GM12891 (cell line): Measurements from ENCODE around the gene NOSIP. TPM values are rescaled to one million over a fixed set of nuclear protein-coding genes. Genes with fewer than 3 reads are reported as not detected.
A peak's percentile ranks its signal among the peaks of the same experiment; 100 is the strongest.
"Not testable (repeated sequence)": the region's sequence is repeated elsewhere in the genome, so short reads cannot be mapped to it uniquely, and the experiment has no call there.

Source experiments
- DNase-seq: peaks from one replicate; pipeline ENCODE4 v3.0.0; 2011; ENCODE audit warnings: low spot score; ENCODE audit not compliant: insufficient read length
- FAIRE-seq: peaks from 2 replicates; lab custom pipeline; 2011; peaks lifted over from hg19 to GRCh38; lab: Jason Lieb, UNC
- PAX5 ChIP-seq: IDR thresholded peaks from 2 replicates; pipeline ENCODE4 v1.6.1; 2011; ENCODE audit warnings: low read length, moderate library complexity, mild to moderate bottlenecking; ENCODE audit not compliant: insufficient read depth, severe bottlenecking
- POLR2A ChIP-seq: IDR thresholded peaks from 2 replicates; pipeline ENCODE4 v1.6.1; 2011; ENCODE audit warnings: low read depth, low read length, control low read depth
- POLR2AphosphoS5 ChIP-seq: IDR thresholded peaks from 2 replicates; pipeline ENCODE4 v1.6.1; 2011; ENCODE audit warnings: low read depth, low read length, control low read depth
- POU2F2 ChIP-seq: IDR thresholded peaks from 2 replicates; pipeline ENCODE4 v1.6.1; 2011; ENCODE audit warnings: low read depth, mild to moderate bottlenecking, control low read depth, low read length, moderate library complexity
- SPI1 ChIP-seq: IDR thresholded peaks from 2 replicates; pipeline ENCODE4 v1.6.1; 2011; ENCODE audit warnings: low read depth, low read length, control low read depth
- TAF1 ChIP-seq: IDR thresholded peaks from 2 replicates; pipeline ENCODE4 v1.6.1; 2011; ENCODE audit warnings: low read depth, low read length, control low read depth
- polyA plus RNA-seq: library from polyadenylated mRNA; unstranded; fragments of >200 nt; gene quantifications from one replicate; pipeline ENCODE4 v1.2.1, GENCODE V29; 2012; ENCODE audit warnings: low read depth, missing spikeins, inconsistent platforms; ENCODE audit not compliant: missing spikeins

NOSIP gene, protein sequence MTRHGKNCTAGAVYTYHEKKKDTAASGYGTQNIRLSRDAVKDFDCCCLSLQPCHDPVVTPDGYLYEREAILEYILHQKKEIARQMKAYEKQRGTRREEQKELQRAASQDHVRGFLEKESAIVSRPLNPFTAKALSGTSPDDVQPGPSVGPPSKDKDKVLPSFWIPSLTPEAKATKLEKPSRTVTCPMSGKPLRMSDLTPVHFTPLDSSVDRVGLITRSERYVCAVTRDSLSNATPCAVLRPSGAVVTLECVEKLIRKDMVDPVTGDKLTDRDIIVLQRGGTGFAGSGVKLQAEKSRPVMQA
- 49.2 TPM for polyA plus RNA-seq

DNA sequence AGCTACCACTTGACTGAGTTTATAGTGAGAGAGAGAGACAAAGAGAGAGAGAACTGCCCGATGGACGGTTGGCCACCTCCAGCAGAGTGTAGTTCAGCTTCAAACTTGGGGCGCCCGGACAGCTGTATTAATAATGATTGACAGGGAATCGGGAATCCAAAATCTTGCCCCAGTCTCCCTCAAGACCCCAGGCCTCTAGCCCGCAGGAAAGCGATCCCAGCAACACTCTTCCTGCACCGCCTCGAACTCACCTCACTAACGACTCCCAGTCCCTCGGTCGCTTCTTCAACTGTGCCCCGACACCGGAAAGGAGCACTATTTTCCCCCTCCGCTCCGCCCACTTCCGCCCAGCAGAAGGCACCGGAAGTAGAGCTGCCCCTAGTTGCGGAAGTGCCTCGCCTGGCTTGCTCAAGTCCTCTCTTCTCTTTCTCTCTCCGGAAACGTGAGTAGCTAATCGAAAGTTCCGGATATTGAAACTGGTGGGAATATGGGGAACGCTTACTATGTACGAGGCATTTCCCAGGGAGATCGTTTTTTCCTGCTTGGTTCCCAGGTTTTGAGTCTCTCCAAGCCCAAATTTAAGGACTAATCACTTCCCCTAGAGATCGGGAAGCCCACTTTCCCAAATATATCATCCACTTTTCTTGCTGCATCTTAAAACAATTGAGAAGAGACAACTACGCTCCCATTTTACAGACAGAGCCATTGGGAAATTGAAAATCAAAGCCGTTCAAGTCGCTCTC lies at the start of gene NOSIP:
Gene NOSIP (minus strand): TSS at position 293 of the 743 bp plus-strand sequence. CDS start 19,865 bp downstream, outside the sequence.
- DNase-seq, result peak; percentile 77
- TF ChIP-seq POU2F2, result peak; percentile 91
- TF ChIP-seq TAF1, result peak; percentile 98
- TF ChIP-seq PAX5, result no peak
- TF ChIP-seq SPI1, result peak; percentile 61
- peak; percentile 99 for TF ChIP-seq POLR2A
- peak; percentile 99 for TF ChIP-seq POLR2AphosphoS5
- FAIRE-seq, result peak; percentile 91

DNA sequence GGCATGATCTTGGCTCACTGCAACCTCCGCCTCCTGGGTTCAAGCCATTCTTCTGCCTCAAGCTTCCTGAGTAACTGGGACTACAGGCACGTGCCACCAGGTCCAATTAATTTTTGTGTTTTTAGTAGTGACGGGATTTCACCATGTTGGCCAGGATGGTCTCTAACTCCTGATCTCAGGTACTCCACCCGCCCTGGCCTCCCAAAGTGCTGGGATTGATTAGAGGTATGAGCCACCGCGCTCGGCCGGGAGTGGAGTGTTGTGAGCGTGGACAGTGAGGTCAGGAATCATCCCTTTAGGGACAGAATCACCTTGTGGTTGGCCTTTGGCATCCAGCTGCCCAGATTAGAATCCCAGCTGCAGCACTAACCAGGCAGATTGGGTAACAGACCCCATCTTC lies 49.3 kb upstream of the NOSIP start:
- peak; percentile 38 for FAIRE-seq
- DNase-seq, result no peak
- TF ChIP-seq PAX5 (no peak), TAF1 (no peak), SPI1 (no peak), POLR2A (no peak), POU2F2 (no peak), POLR2AphosphoS5 (no peak)

GRCh38 chr19:49626226-49626625 lies 45.9 kb upstream of the NOSIP start:
- DNase-seq (no peak), FAIRE-seq (no peak)
- TF ChIP-seq POLR2A, result no peak
- TF ChIP-seq TAF1, result no peak
- TF ChIP-seq SPI1, result no peak
- no peak for TF ChIP-seq POU2F2
- no peak for TF ChIP-seq POLR2AphosphoS5
- TF ChIP-seq PAX5, result no peak

- FAIRE-seq, result no peak
- TF ChIP-seq SPI1 (no peak), POLR2A (no peak), POLR2AphosphoS5 (no peak), POU2F2 (no peak), PAX5 (no peak), TAF1 (no peak)
- no peak for DNase-seq
These were observed 44.9 kb upstream of the NOSIP start for GRCh38 chr19:49624967-49625910.

GRCh38 chr19:49617860-49618259 lies 37.5 kb upstream of the NOSIP start:
- DNase-seq, FAIRE-seq: not testable (repeated sequence)

- FAIRE-seq, result no peak
- no peak for TF ChIP-seq POU2F2
- TF ChIP-seq POLR2AphosphoS5, result no peak
- TF ChIP-seq SPI1, result no peak
- no peak for TF ChIP-seq TAF1
- TF ChIP-seq POLR2A, result no peak
- no peak for TF ChIP-seq PAX5
- DNase-seq, result no peak
These were observed 36.6 kb upstream of the NOSIP start for GRCh38 chr19:49616945-49617344.

- no peak for FAIRE-seq
- TF ChIP-seq POLR2AphosphoS5, result no peak
- no peak for TF ChIP-seq POLR2A
- TF ChIP-seq SPI1, result no peak
- no peak for TF ChIP-seq POU2F2
- no peak for TF ChIP-seq TAF1
- no peak for TF ChIP-seq PAX5
- no peak for DNase-seq
These were observed 36.2 kb upstream of the NOSIP start for GRCh38 chr19:49616532-49616931.

GRCh38 chr19:49615861-49616260 lies 35.5 kb upstream of the NOSIP start:
- TF ChIP-seq POU2F2 (no peak), POLR2A (no peak), SPI1 (no peak), PAX5 (no peak), TAF1 (no peak), POLR2AphosphoS5 (no peak)
- no peak for DNase-seq
- FAIRE-seq, result no peak
